Neural progenitor cell (in vitro differentiated cells): ENCODE results near the gene TMEM186. TPM values are rescaled to one million over a fixed set of nuclear protein-coding genes. Genes with fewer than 3 reads are reported as not detected.
"Not testable (repeated sequence)": the region's sequence is repeated elsewhere in the genome, so short reads cannot be mapped to it uniquely, and the experiment has no call there.

Experiments
- DNase-seq: peaks from one replicate; pipeline ENCODE4 v3.0.0-alpha.2; 2016; ENCODE audit warnings: low spot score
- H2AFZ ChIP-seq: fragments of 200-600 bp; sonication (generic); replicated peaks from 2 replicates; pipeline ENCODE4 v1.6.1; 2016; ENCODE audit warnings: antibody characterized with exemption
- H3F3A ChIP-seq: fragments of 200-600 bp; sonication (generic); 2 replicates; pipeline ENCODE4 v1.6.1; 2016; ENCODE audit warnings: antibody characterized with exemption, low read depth
- H3K27ac ChIP-seq: fragments of 200-600 bp; sonication (generic); 2 replicates; pipeline ENCODE4 v1.5.1; 2016; ENCODE audit warnings: mild to moderate bottlenecking
- H3K27me3 ChIP-seq: fragments of 200-600 bp; sonication (generic); 2 replicates; pipeline ENCODE4 v1.6.1; 2016; ENCODE audit warnings: mild to moderate bottlenecking, moderate library complexity
- H3K36me3 ChIP-seq: fragments of 200-600 bp; sonication (generic); 2 replicates; pipeline ENCODE4 v1.5.1; 2016
- H3K4me1 ChIP-seq: fragments of 200-600 bp; sonication (generic); 2 replicates; pipeline ENCODE4 v1.6.1; 2016; ENCODE audit warnings: mixed run types
- H3K4me2 ChIP-seq: fragments of 200-600 bp; sonication (generic); 2 replicates; pipeline ENCODE4 v1.6.1; 2016
- H3K4me3 ChIP-seq: fragments of 200-600 bp; sonication (generic); 2 replicates; pipeline ENCODE4 v1.5.1; 2016
- H3K79me2 ChIP-seq: fragments of 200-600 bp; sonication (generic); 2 replicates; pipeline ENCODE4 v1.6.1; 2016; ENCODE audit warnings: low read depth
- H3K9ac ChIP-seq: fragments of 200-600 bp; sonication (generic); 2 replicates; pipeline ENCODE4 v1.6.1; 2016
- H3K9me3 ChIP-seq: fragments of 200-600 bp; sonication (generic); 2 replicates; pipeline ENCODE4 v1.5.1; 2016; ENCODE audit warnings: low read depth
- H4K20me1 ChIP-seq: fragments of 200-600 bp; sonication (generic); 2 replicates; pipeline ENCODE4 v1.6.1; 2016; ENCODE audit warnings: low read depth
- H3K27ac Mint-ChIP-seq: 3 replicates; pipeline ENCODE4 v1.8.0; 2021; ENCODE audit warnings: mixed read lengths
- H3K27me3 Mint-ChIP-seq: 2 replicates; pipeline ENCODE4 v1.8.0; 2022; ENCODE audit warnings: low read depth, mild to moderate bottlenecking, inconsistent platforms, moderate library complexity, mixed read lengths; ENCODE audit not compliant: insufficient read depth
- H3K36me3 Mint-ChIP-seq: 3 replicates; pipeline ENCODE4 v1.8.0; 2021; ENCODE audit warnings: mixed read lengths
- H3K4me1 Mint-ChIP-seq: 3 replicates; pipeline ENCODE4 v1.8.0; 2021; ENCODE audit warnings: mixed read lengths
- H3K4me3 Mint-ChIP-seq: 3 replicates; pipeline ENCODE4 v1.8.0; 2021; ENCODE audit warnings: mild to moderate bottlenecking, moderate library complexity, mixed read lengths
- H3K9me3 Mint-ChIP-seq: 3 replicates; pipeline ENCODE4 v1.8.0; 2020; ENCODE audit warnings: mixed read lengths
- EZH2 ChIP-seq: fragments of 200-600 bp; sonication (generic); IDR thresholded peaks from 2 replicates; pipeline ENCODE4 v1.6.1; 2017; ENCODE audit warnings: antibody characterized with exemption, mild to moderate bottlenecking, moderate library complexity
- EZH2phosphoT487 ChIP-seq: fragments of 200-600 bp; sonication (generic); IDR thresholded peaks from 2 replicates; pipeline ENCODE4 v1.6.1; 2017; ENCODE audit warnings: antibody characterized with exemption
- total RNA-seq: library from RNA; depleted of rRNA; stranded (reverse); fragments of >200 nt; gene quantifications from 2 replicates; pipeline ENCODE4 v1.2.3, GENCODE V29; 2015; ENCODE audit warnings: low replicate concordance
- TF ChIP-seq, protein P1 (sequence below): fragments of 200-600 bp; sonication (generic); IDR thresholded peaks from 2 replicates; pipeline ENCODE4 v1.5.1; 2017; ENCODE audit warnings: antibody characterized with exemption, mild to moderate bottlenecking

TMEM186 gene
- total RNA-seq, 1 donor from 2014 or later = 6.4 TPM

GRCh38 chr16:8845699-8846298 is 48.4 kb upstream of the TMEM186 start:
- Histone ChIP-seq H2AFZ (no peak overlapping the region), H3K9ac (no peak overlapping the region), H3K4me2 (no peak overlapping the region), H3K27me3 (no peaks in the 10 kb centered on the region), H3K79me2 (peaks cover 15% of the 10 kb centered on the region), H3F3A (peaks cover 12% of the 10 kb centered on the region), H3K27ac (no peak overlapping the region), H3K4me3 (no peak overlapping the region), H3K9me3 (no peaks in the 10 kb centered on the region), H3K36me3 (no peaks in the 10 kb centered on the region), H3K4me1 (no peaks in the 10 kb centered on the region), H4K20me1 (peaks cover 3% of the 10 kb centered on the region)
- Mint-ChIP-seq H3K9me3 (no peaks in the 10 kb centered on the region), H3K27ac (no peak overlapping the region), H3K27me3 (peaks cover 7% of the 10 kb centered on the region), H3K4me3 (no peak overlapping the region), H3K4me1 (peaks cover 21% of the 10 kb centered on the region), H3K36me3 (peaks cover 31% of the 10 kb centered on the region)
- TF ChIP-seq EZH2 (no peak), EZH2phosphoT487 (no peak)
- TF ChIP-seq, protein P1, sequence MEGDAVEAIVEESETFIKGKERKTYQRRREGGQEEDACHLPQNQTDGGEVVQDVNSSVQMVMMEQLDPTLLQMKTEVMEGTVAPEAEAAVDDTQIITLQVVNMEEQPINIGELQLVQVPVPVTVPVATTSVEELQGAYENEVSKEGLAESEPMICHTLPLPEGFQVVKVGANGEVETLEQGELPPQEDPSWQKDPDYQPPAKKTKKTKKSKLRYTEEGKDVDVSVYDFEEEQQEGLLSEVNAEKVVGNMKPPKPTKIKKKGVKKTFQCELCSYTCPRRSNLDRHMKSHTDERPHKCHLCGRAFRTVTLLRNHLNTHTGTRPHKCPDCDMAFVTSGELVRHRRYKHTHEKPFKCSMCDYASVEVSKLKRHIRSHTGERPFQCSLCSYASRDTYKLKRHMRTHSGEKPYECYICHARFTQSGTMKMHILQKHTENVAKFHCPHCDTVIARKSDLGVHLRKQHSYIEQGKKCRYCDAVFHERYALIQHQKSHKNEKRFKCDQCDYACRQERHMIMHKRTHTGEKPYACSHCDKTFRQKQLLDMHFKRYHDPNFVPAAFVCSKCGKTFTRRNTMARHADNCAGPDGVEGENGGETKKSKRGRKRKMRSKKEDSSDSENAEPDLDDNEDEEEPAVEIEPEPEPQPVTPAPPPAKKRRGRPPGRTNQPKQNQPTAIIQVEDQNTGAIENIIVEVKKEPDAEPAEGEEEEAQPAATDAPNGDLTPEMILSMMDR = no peak
- DNase-seq = no peak

GRCh38 chr16:8843296-8843695 is 45.9 kb upstream of the TMEM186 start:
- not testable (repeated sequence) for H3K27me3 ChIP-seq, H3K27ac ChIP-seq, H3K27ac Mint-ChIP-seq, H3K36me3 ChIP-seq, H3K4me1 Mint-ChIP-seq, H3F3A ChIP-seq, H3K27me3 Mint-ChIP-seq, H3K4me3 ChIP-seq, H3K4me3 Mint-ChIP-seq, H4K20me1 ChIP-seq, H2AFZ ChIP-seq, H3K9me3 ChIP-seq, H3K4me2 ChIP-seq, H3K9ac ChIP-seq, DNase-seq, H3K9me3 Mint-ChIP-seq, H3K4me1 ChIP-seq
- peaks cover 25% of the 10 kb centered on the region for H3K79me2 ChIP-seq
- H3K36me3 Mint-ChIP-seq = peaks cover 22% of the 10 kb centered on the region

DNA sequence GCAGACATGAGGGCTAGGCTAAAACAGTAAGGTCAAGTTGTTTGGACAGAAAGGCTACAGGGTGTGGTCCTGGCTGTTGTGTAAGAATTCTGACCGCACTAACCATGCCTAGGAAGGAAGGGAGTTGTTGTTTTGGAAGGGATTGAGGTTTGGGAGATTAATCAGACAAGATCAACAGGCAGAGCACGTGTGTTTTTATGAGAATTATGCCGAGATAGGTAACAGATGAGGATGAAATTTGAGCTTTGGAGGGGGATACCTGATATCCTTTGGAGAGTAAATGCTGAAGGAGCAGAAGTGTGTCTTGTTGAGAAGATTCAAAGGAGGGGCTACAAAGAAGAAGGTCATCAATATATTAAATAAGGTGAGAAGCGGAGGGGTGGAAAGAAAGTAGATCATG is 44.6 kb upstream of the TMEM186 start:
- not testable (repeated sequence) for H3K27me3 ChIP-seq, H3K27me3 Mint-ChIP-seq, H3F3A ChIP-seq, H3K4me3 Mint-ChIP-seq, H3K36me3 ChIP-seq, H3K4me2 ChIP-seq, H3K9me3 Mint-ChIP-seq, DNase-seq, H3K27ac Mint-ChIP-seq, H4K20me1 ChIP-seq, H2AFZ ChIP-seq, H3K27ac ChIP-seq, H3K4me1 Mint-ChIP-seq, H3K9ac ChIP-seq, H3K9me3 ChIP-seq, H3K4me3 ChIP-seq
- Histone ChIP-seq H3K79me2 (peaks cover 33% of the 10 kb centered on the region), H3K4me1 (peaks cover 13% of the 10 kb centered on the region)
- H3K36me3 Mint-ChIP-seq = peaks cover 19% of the 10 kb centered on the region

DNA sequence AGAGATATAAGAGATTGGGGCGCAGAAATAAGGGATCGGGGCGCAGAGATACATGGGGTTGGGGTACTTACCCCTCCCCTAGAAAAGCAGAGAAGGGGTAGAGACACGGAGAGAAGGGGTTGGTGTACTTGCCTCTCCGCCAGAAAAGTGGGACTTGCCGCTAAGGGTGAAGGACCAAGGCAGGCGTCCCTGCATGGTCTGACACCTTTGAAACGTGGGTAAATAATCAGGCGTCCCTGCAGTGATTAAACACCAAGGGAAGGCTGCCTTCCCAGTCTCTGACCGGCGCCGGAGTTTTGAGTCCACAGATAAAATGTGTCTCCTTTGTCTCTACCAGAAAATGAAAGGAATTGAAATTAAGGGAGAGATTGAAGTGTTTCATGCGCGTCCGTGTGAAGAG is 40.2 kb upstream of the TMEM186 start:
- not testable (repeated sequence) for H3K9me3 Mint-ChIP-seq, H3K4me3 ChIP-seq, DNase-seq, H3K9me3 ChIP-seq, H3K27ac Mint-ChIP-seq, H2AFZ ChIP-seq, H3K36me3 Mint-ChIP-seq, H3K4me3 Mint-ChIP-seq, H4K20me1 ChIP-seq, H3K36me3 ChIP-seq, H3K27ac ChIP-seq, H3K27me3 Mint-ChIP-seq, H3K27me3 ChIP-seq, H3K9ac ChIP-seq
- Histone ChIP-seq H3F3A (peaks cover 12% of the 10 kb centered on the region), H3K4me2 (peak overlapping the region; percentile 50), H3K79me2 (peaks cover 18% of the 10 kb centered on the region), H3K4me1 (peaks cover 17% of the 10 kb centered on the region)
- H3K4me1 Mint-ChIP-seq = peaks cover 12% of the 10 kb centered on the region

- H3K36me3 Mint-ChIP-seq, H3K27me3 Mint-ChIP-seq, H3K4me3 Mint-ChIP-seq, H3K9me3 ChIP-seq, H2AFZ ChIP-seq, H3K9me3 Mint-ChIP-seq, H3K4me3 ChIP-seq, H3K9ac ChIP-seq, H3K36me3 ChIP-seq, H3K27me3 ChIP-seq, H3K27ac Mint-ChIP-seq, H4K20me1 ChIP-seq: not testable (repeated sequence)
- peaks cover 14% of the 10 kb centered on the region for H3K4me1 Mint-ChIP-seq
- H3K27ac ChIP-seq = peak overlapping the region; percentile 3
- peak; percentile 26 for DNase-seq
- peaks cover 25% of the 10 kb centered on the region for H3K4me1 ChIP-seq
- peaks cover 18% of the 10 kb centered on the region for H3K79me2 ChIP-seq
- peak overlapping the region; percentile 50 for H3K4me2 ChIP-seq
- peaks cover 20% of the 10 kb centered on the region for H3F3A ChIP-seq
These were observed 39.4 kb upstream of the TMEM186 start for GRCh38 chr16:8836797-8837196.
